ENCODE measurements around the gene RAB12.
"Not testable (repeated sequence)": the region's sequence is repeated elsewhere in the genome, so short reads cannot be mapped to it uniquely, and the experiment has no call there.

RAB12 gene

GRCh38 chr18:8619835-8620577, 10.8 kb downstream of the RAB12 start:
- no peak overlapping the region for H2AFZ ChIP-seq (ENCODE audit: low read depth)
- peaks cover 18% of the 10 kb centered on the region for H3K4me1 ChIP-seq (ENCODE audit: low read depth, poor library complexity, severe bottlenecking)
- H3K27me3 ChIP-seq (ENCODE audit: insufficient read depth, low read depth): no peaks in the 10 kb centered on the region
- no peak overlapping the region for H3K27ac ChIP-seq
- H3K4me2 ChIP-seq: no peak overlapping the region
- TF ChIP-seq CTCF (conservative IDR thresholded peaks at IDR 0.05; ENCODE audit: low read depth, low read length): no peak
- H3K4me3 ChIP-seq (IDR thresholded peaks at IDR 0.05; ENCODE audit: insufficient read depth, low read depth, low read length): no peak overlapping the region
- no peaks in the 10 kb centered on the region for H4K20me1 ChIP-seq (ENCODE audit: insufficient read depth)
- H3K79me2 ChIP-seq (ENCODE audit: insufficient read depth, low read depth): peaks cover 66% of the 10 kb centered on the region; the same call in 1 of the 2 replicates
- H3K9ac ChIP-seq: no peak overlapping the region
- H3K36me3 ChIP-seq (ENCODE audit: insufficient read depth): no peaks in the 10 kb centered on the region

- Histone ChIP-seq H3K79me2 (ENCODE audit: insufficient read depth, low read depth) (peaks cover 58% of the 10 kb centered on the region; the same call in 1 of the 2 replicates), H3K27ac (no peak overlapping the region), H3K4me2 (no peak overlapping the region), H3K9ac (no peak overlapping the region), H3K4me1 (ENCODE audit: low read depth, poor library complexity, severe bottlenecking) (peaks cover 12% of the 10 kb centered on the region), H4K20me1 (ENCODE audit: insufficient read depth) (no peaks in the 10 kb centered on the region), H3K36me3 (ENCODE audit: insufficient read depth) (no peaks in the 10 kb centered on the region), H2AFZ (ENCODE audit: low read depth) (no peak overlapping the region), H3K27me3 (ENCODE audit: insufficient read depth, low read depth) (no peaks in the 10 kb centered on the region), H3K4me3 (IDR thresholded peaks at IDR 0.05; ENCODE audit: insufficient read depth, low read depth, low read length) (no peak overlapping the region)
- no peak for TF ChIP-seq CTCF (conservative IDR thresholded peaks at IDR 0.05; ENCODE audit: low read depth, low read length)
These were observed 11.6 kb downstream of the RAB12 start for GRCh38 chr18:8620845-8621244.

GRCh38 chr18:8622625-8623024, 13.4 kb downstream of the RAB12 start:
- Histone ChIP-seq H3K79me2 (ENCODE audit: insufficient read depth, low read depth) (peaks cover 46% of the 10 kb centered on the region; the same call in 1 of the 2 replicates), H3K4me1 (ENCODE audit: low read depth, poor library complexity, severe bottlenecking) (peaks cover 12% of the 10 kb centered on the region)
- not testable (repeated sequence) for H2AFZ ChIP-seq (ENCODE audit: low read depth); H3K4me2 ChIP-seq; H3K4me3 ChIP-seq (IDR thresholded peaks at IDR 0.05; ENCODE audit: insufficient read depth, low read depth, low read length); H3K36me3 ChIP-seq (ENCODE audit: insufficient read depth); H3K9ac ChIP-seq; H3K27me3 ChIP-seq (ENCODE audit: insufficient read depth, low read depth); H4K20me1 ChIP-seq (ENCODE audit: insufficient read depth); H3K27ac ChIP-seq

GRCh38 chr18:8623549-8624106, 14.4 kb downstream of the RAB12 start:
- no peak for TF ChIP-seq CTCF (conservative IDR thresholded peaks at IDR 0.05; ENCODE audit: low read depth, low read length)
- Histone ChIP-seq H3K4me3 (IDR thresholded peaks at IDR 0.05; ENCODE audit: insufficient read depth, low read depth, low read length) (no peak overlapping the region), H3K79me2 (ENCODE audit: insufficient read depth, low read depth) (peaks cover 41% of the 10 kb centered on the region; the same call in 1 of the 2 replicates), H3K4me2 (peak overlapping the region; percentile 21), H4K20me1 (ENCODE audit: insufficient read depth) (no peaks in the 10 kb centered on the region; the same call in 1 of the 2 replicates), H3K9ac (no peak overlapping the region), H3K27ac (no peak overlapping the region), H2AFZ (ENCODE audit: low read depth) (no peak overlapping the region), H3K27me3 (ENCODE audit: insufficient read depth, low read depth) (no peaks in the 10 kb centered on the region), H3K4me1 (ENCODE audit: low read depth, poor library complexity, severe bottlenecking) (peaks cover 12% of the 10 kb centered on the region), H3K36me3 (ENCODE audit: insufficient read depth) (no peaks in the 10 kb centered on the region)
